ENCODE measurements around the gene GORASP1. TPM values are rescaled to one million over a fixed set of nuclear protein-coding genes. Genes with fewer than 3 reads are reported as not detected.

GORASP1 gene
- total RNA-seq, 6 experiments from 2014 or later = 27.8 to 35.5 (median 33.1) TPM

GRCh38 chr3:39150803-39151631 lies 43.6 kb upstream of the GORASP1 start:
- ATAC-seq = peak in 3 of 4 donors; percentile 1 to 5 (median 1)
- peak; percentile 45 for TF ChIP-seq POLR2A (IDR thresholded peaks at IDR 0.05)
- no peak for TF ChIP-seq CTCF (IDR thresholded peaks at IDR 0.05)
- H3K36me3 ChIP-seq = peaks cover 0 to 5% (median 2%) of the 10 kb centered on the region in 4 donors
- peak overlapping the region; percentile 70 to 89 (median 82) for H3K4me3 ChIP-seq
- 33% methylated on average over 2 of the region's 9 CpGs for WGBS (ENCODE audit: insufficient coverage, low coverage, low lambda C conversion rate, missing lambda C conversion rate)
- peak overlapping the region; percentile 98 to 100 (median 99) for H3K27ac ChIP-seq
- H3K9me3 ChIP-seq = no peaks in the 10 kb centered on the region
- intact Hi-C loops (cut with DNase I) = no loop called here
- peaks cover 0 to 67% (median 24%) of the 10 kb centered on the region in 4 donors for H3K4me1 ChIP-seq
- H3K27me3 ChIP-seq = no peaks in the 10 kb centered on the region
- peak; percentile 72 to 83 (median 74) for DNase-seq

- WGBS (ENCODE audit: insufficient coverage, low coverage, low lambda C conversion rate, missing lambda C conversion rate) = 33% methylated on average over 5 of the region's 5 CpGs
- H3K27me3 ChIP-seq = no peaks in the 10 kb centered on the region
- peaks cover 0 to 68% (median 27%) of the 10 kb centered on the region in 4 donors for H3K4me1 ChIP-seq
- H3K36me3 ChIP-seq = peaks cover 0 to 13% (median 8%) of the 10 kb centered on the region in 4 donors
- DNase-seq (no peak), ATAC-seq (no peak)
- TF ChIP-seq CTCF (IDR thresholded peaks at IDR 0.05) (no peak), POLR2A (IDR thresholded peaks at IDR 0.05) (no peak)
- no peaks in the 10 kb centered on the region for H3K9me3 ChIP-seq
- H3K4me3 ChIP-seq = peak overlapping the region in 2 of 3 donors; percentile 3 to 82
- H3K27ac ChIP-seq = peak overlapping the region; percentile 98 to 100 (median 99)
- intact Hi-C loops (cut with DNase I) = no loop called here
Observed at GRCh38 chr3:39150148-39150802, 42.8 kb upstream of the GORASP1 start.

GRCh38 chr3:39149498-39150147 lies 42.2 kb upstream of the GORASP1 start:
- 67% methylated on average over 2 of the region's 3 CpGs for WGBS (ENCODE audit: insufficient coverage, low coverage, low lambda C conversion rate, missing lambda C conversion rate)
- Histone ChIP-seq H3K9me3 (no peaks in the 10 kb centered on the region), H3K4me3 (no peak overlapping the region), H3K4me1 (peaks cover 0 to 67% (median 27%) of the 10 kb centered on the region in 4 donors), H3K27ac (peak overlapping the region in 2 of 3 donors; percentile 98 to 99), H3K36me3 (peaks cover 5 to 19% (median 14%) of the 10 kb centered on the region in 4 donors), H3K27me3 (no peaks in the 10 kb centered on the region)
- intact Hi-C loops (cut with DNase I) = no loop called here
- ATAC-seq = no peak
- TF ChIP-seq POLR2A (IDR thresholded peaks at IDR 0.05) (no peak), CTCF (IDR thresholded peaks at IDR 0.05) (no peak)
- DNase-seq = no peak

GRCh38 chr3:39149059-39149455 lies 41.6 kb upstream of the GORASP1 start:
- peak overlapping the region; percentile 46 to 99 (median 70) for H3K27ac ChIP-seq
- intact Hi-C loops (cut with DNase I) = no loop called here
- no peak for DNase-seq
- no peak overlapping the region for H3K4me3 ChIP-seq
- peaks cover 10 to 25% (median 17%) of the 10 kb centered on the region in 4 donors for H3K36me3 ChIP-seq
- no peaks in the 10 kb centered on the region for H3K27me3 ChIP-seq
- ATAC-seq = no peak
- TF ChIP-seq CTCF (IDR thresholded peaks at IDR 0.05) = no peak
- no peak for TF ChIP-seq POLR2A (IDR thresholded peaks at IDR 0.05)
- WGBS (ENCODE audit: insufficient coverage, low coverage, low lambda C conversion rate, missing lambda C conversion rate) = 49% methylated on average over 4 of the region's 4 CpGs
- H3K9me3 ChIP-seq = no peaks in the 10 kb centered on the region
- peaks cover 0 to 67% (median 27%) of the 10 kb centered on the region in 4 donors for H3K4me1 ChIP-seq
